ENCODE data around the gene SPATA6.

Gene SPATA6

DNA sequence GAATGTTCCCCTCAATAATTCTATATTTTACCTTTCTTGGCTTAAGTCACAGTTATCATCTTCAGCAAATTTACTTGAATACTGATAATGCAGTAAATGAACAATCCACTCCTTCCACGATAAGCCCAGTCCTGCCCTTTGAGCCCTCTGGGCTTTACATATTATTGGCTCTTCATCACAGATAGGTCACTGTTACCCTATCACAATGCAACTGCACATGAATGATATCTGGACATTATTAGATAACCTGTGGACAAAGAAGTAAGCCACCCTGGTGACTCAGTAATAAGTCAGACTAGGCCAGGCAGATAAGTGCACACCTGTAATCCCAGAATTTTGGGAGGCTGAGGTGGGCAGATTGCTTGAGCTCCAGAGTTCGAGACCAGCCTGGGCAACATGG is 69.4 kb downstream of the SPATA6 start:
- in situ Hi-C loops (cut with MboI; ENCODE audit: low pct_unique_long_range_greater_than_20kb, low sequenced_read_pairs, unreplicated experiment), result no loop called here
- no peak for DNase-seq (ENCODE audit: low spot score)
- TF ChIP-seq CTCF (IDR thresholded peaks at IDR 0.05; ENCODE audit: extremely low read depth, insufficient read depth, missing control alignments), result no peak

DNA sequence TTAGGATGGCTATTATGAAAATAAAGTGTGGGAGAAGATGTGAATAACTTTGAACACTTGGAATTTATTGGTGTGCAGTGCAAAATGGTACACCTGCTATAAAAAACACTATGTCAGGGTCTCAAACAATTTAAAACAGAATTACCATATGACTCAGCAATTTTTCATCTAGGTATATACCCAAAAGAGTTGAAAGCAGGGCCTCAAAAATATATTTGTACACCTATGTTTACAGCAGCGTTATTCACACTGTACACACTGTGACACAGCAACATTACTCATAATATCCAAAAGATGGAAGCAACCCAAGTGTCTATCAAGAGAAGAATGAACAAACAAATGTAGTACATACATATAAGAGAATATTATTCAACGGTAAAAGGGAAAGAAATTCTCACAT is 75.8 kb downstream of the SPATA6 start:
- in situ Hi-C loops (cut with MboI; ENCODE audit: low pct_unique_long_range_greater_than_20kb, low sequenced_read_pairs, unreplicated experiment), result no loop called here
- TF ChIP-seq CTCF (IDR thresholded peaks at IDR 0.05; ENCODE audit: extremely low read depth, insufficient read depth, missing control alignments), result no peak
- no peak for DNase-seq (ENCODE audit: low spot score)

- no peak for TF ChIP-seq CTCF (IDR thresholded peaks at IDR 0.05; ENCODE audit: extremely low read depth, insufficient read depth, missing control alignments)
- in situ Hi-C loops (cut with MboI; ENCODE audit: low pct_unique_long_range_greater_than_20kb, low sequenced_read_pairs, unreplicated experiment), result no loop called here
- DNase-seq (ENCODE audit: low spot score), result no peak
Observed at GRCh38 chr1:48391926-48392325, 80.1 kb downstream of the SPATA6 start.

- in situ Hi-C loops (cut with MboI; ENCODE audit: low pct_unique_long_range_greater_than_20kb, low sequenced_read_pairs, unreplicated experiment), result no loop called here
- no peak for TF ChIP-seq CTCF (IDR thresholded peaks at IDR 0.05; ENCODE audit: extremely low read depth, insufficient read depth, missing control alignments)
- no peak for DNase-seq (ENCODE audit: low spot score)
Observed at GRCh38 chr1:48387409-48387808, 84.6 kb downstream of the SPATA6 start.

DNA sequence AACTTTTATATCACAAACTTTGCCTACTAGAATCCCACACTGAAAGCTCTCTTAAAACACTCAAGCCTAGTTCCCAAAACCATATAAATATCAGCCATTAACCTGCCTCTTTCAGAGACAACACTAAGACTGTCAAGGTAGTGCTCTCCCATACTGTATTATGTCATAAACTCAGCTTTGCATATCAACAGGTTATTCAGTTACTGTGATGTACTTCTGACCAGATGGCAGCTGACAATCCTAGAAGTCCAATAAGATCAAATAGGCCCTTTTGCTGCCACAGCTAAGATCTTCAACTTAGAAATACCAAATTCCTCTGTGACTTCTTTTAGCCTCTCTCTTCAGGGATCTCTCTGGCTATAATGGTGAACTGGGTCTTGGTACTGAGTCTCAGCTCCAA is 97.2 kb downstream of the SPATA6 start:
- DNase-seq (ENCODE audit: low spot score), result no peak
- TF ChIP-seq CTCF (IDR thresholded peaks at IDR 0.05; ENCODE audit: extremely low read depth, insufficient read depth, missing control alignments), result no peak
- in situ Hi-C loops (cut with MboI; ENCODE audit: low pct_unique_long_range_greater_than_20kb, low sequenced_read_pairs, unreplicated experiment), result no loop called here

GRCh38 chr1:48371598-48371997 is 100.4 kb downstream of the SPATA6 start:
- in situ Hi-C loops (cut with MboI; ENCODE audit: low pct_unique_long_range_greater_than_20kb, low sequenced_read_pairs, unreplicated experiment), result no loop called here
- no peak for TF ChIP-seq CTCF (IDR thresholded peaks at IDR 0.05; ENCODE audit: extremely low read depth, insufficient read depth, missing control alignments)
- DNase-seq (ENCODE audit: low spot score), result no peak

DNA sequence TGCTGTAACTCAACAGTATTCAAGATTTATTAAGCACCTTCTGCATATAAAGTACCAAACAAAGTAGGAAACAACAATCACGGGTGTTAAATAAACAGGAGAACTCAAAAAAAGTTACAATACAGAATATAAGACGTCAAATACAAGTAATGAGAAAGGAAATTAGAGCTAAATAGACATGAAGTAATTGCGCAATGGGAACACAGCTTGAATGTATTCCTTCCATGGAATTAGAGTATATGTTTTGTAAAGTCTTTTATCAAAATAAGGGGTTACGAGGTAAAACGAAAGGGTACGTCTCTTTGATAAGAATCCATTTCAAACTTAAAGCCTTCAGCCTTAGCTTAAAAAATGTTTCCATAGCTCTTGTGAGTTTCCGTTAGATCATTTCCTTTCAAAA is 109.1 kb downstream of the SPATA6 start:
- TF ChIP-seq CTCF (IDR thresholded peaks at IDR 0.05; ENCODE audit: extremely low read depth, insufficient read depth, missing control alignments), result no peak
- in situ Hi-C loops (cut with MboI; ENCODE audit: low pct_unique_long_range_greater_than_20kb, low sequenced_read_pairs, unreplicated experiment), result no loop called here
- DNase-seq (ENCODE audit: low spot score), result no peak
